Keratinocyte (primary cell): ENCODE measurements around the gene IL7R.

Experiments
- EZH2 ChIP-seq: IDR thresholded peaks from one replicate; pipeline ENCODE4 v1.6.1; 2012; ENCODE audit warnings: inconsistent platforms, mild to moderate bottlenecking, low read length, moderate library complexity
- TF ChIP-seq, protein P1 (sequence below), 3 experiments: IDR thresholded peaks in 1 of 3; conservative IDR thresholded peaks in 1 of 3; optimal IDR thresholded peaks in 1 of 3; 2 replicates in 2 of 3; 3 replicates in 1 of 3; pipeline versions ENCODE3 to v1.5.1; 2011; ENCODE audit warnings: low read length in 3 of 3, mild to moderate bottlenecking in 3 of 3, moderate library complexity in 2 of 3, control low read depth in 1 of 3, inconsistent platforms in 1 of 3; ENCODE audit not compliant: insufficient read depth in 2 of 3; ENCODE audit errors: extremely low read depth in 1 of 3

GRCh38 chr5:35877655-35878054, 21.0 kb downstream of the IL7R start:
- no peak for TF ChIP-seq EZH2
- TF ChIP-seq, protein P1, sequence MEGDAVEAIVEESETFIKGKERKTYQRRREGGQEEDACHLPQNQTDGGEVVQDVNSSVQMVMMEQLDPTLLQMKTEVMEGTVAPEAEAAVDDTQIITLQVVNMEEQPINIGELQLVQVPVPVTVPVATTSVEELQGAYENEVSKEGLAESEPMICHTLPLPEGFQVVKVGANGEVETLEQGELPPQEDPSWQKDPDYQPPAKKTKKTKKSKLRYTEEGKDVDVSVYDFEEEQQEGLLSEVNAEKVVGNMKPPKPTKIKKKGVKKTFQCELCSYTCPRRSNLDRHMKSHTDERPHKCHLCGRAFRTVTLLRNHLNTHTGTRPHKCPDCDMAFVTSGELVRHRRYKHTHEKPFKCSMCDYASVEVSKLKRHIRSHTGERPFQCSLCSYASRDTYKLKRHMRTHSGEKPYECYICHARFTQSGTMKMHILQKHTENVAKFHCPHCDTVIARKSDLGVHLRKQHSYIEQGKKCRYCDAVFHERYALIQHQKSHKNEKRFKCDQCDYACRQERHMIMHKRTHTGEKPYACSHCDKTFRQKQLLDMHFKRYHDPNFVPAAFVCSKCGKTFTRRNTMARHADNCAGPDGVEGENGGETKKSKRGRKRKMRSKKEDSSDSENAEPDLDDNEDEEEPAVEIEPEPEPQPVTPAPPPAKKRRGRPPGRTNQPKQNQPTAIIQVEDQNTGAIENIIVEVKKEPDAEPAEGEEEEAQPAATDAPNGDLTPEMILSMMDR (optimal IDR thresholded peaks at IDR 0.05 in 1 of 3, IDR thresholded peaks at IDR 0.05 in 1 of 3, conservative IDR thresholded peaks at IDR 0.05 in 1 of 3; ENCODE audit: extremely low read depth in 1 of 3, insufficient read depth in 2 of 3, low read length in 3 of 3), result no peak
